ENCODE measurements around the gene SPATA13. TPM values are rescaled to one million over a fixed set of nuclear protein-coding genes. Genes with fewer than 3 reads are reported as not detected.

Gene SPATA13
- total RNA-seq, 1 donor from 2014 or later, result 7.6 TPM

- ATAC-seq, result no peak
- DNase-seq, result no peak
- intact Hi-C loops (cut with micrococcal nuclease), result no loop called here
These were observed 70.9 kb downstream of the SPATA13 start for GRCh38 chr13:24231377-24231776.

- no peak for DNase-seq
- intact Hi-C loops (cut with micrococcal nuclease), result no loop called here
- no peak for ATAC-seq
These were observed 71.5 kb downstream of the SPATA13 start for GRCh38 chr13:24232037-24232436.

- intact Hi-C loops (cut with micrococcal nuclease), result no loop called here
- DNase-seq (no peak), ATAC-seq (no peak)
These were observed 72.0 kb downstream of the SPATA13 start for GRCh38 chr13:24232474-24232873.

- DNase-seq, result no peak
- intact Hi-C loops (cut with micrococcal nuclease), result no loop called here
- ATAC-seq, result no peak
These were observed 72.9 kb downstream of the SPATA13 start for GRCh38 chr13:24233351-24233901.

- intact Hi-C loops (cut with micrococcal nuclease), result no loop called here
- DNase-seq (no peak), ATAC-seq (no peak)
These were observed 73.8 kb downstream of the SPATA13 start for GRCh38 chr13:24234200-24234915.

- ATAC-seq, result no peak
- intact Hi-C loops (cut with micrococcal nuclease), result no loop called here
These were observed 76.8 kb downstream of the SPATA13 start for GRCh38 chr13:24237356-24237755.

GRCh38 chr13:24241336-24241735 is 80.8 kb downstream of the SPATA13 start:
- DNase-seq (no peak), ATAC-seq (no peak)
- intact Hi-C loops (cut with micrococcal nuclease), result no loop called here

More at GRCh38 chr13:24237356-24237755, 76.8 kb downstream of the SPATA13 start:
- no peak for DNase-seq

GRCh38 chr13:24242100-24242499 is 81.6 kb downstream of the SPATA13 start:
- intact Hi-C loops (cut with micrococcal nuclease), result no loop called here
- ATAC-seq (no peak), DNase-seq (no peak)

GRCh38 chr13:24243302-24243701 is 82.8 kb downstream of the SPATA13 start:
- DNase-seq, result no peak
- intact Hi-C loops (cut with micrococcal nuclease), result no loop called here
- peak; percentile 22 for ATAC-seq

- ATAC-seq (no peak), DNase-seq (no peak)
- intact Hi-C loops (cut with micrococcal nuclease), result no loop called here
These were observed 84.3 kb downstream of the SPATA13 start for GRCh38 chr13:24244802-24245201.

GRCh38 chr13:24247016-24247415 is 86.5 kb downstream of the SPATA13 start:
- DNase-seq, result no peak
- intact Hi-C loops (cut with micrococcal nuclease), result no loop called here
- no peak for ATAC-seq

GRCh38 chr13:24249624-24250023 is 89.1 kb downstream of the SPATA13 start:
- no peak for DNase-seq
- intact Hi-C loops (cut with micrococcal nuclease), result no loop called here
- no peak for ATAC-seq

GRCh38 chr13:24250376-24251057 is 90.0 kb downstream of the SPATA13 start:
- intact Hi-C loops (cut with micrococcal nuclease), result no loop called here
- DNase-seq, result no peak
- no peak for ATAC-seq

- intact Hi-C loops (cut with micrococcal nuclease), result no loop called here
- DNase-seq (no peak), ATAC-seq (no peak)
These were observed 91.0 kb downstream of the SPATA13 start for GRCh38 chr13:24251525-24251924.

- intact Hi-C loops (cut with micrococcal nuclease), result no loop called here
- ATAC-seq (no peak), DNase-seq (no peak)
These were observed 91.6 kb downstream of the SPATA13 start for GRCh38 chr13:24252136-24252535.

GRCh38 chr13:24253520-24254145 is 93.1 kb downstream of the SPATA13 start:
- ATAC-seq (no peak), DNase-seq (no peak)
- intact Hi-C loops (cut with micrococcal nuclease), result no loop called here

GRCh38 chr13:24254146-24254841 is 93.8 kb downstream of the SPATA13 start:
- DNase-seq, result no peak
- peak; percentile 52 for ATAC-seq
- intact Hi-C loops (cut with micrococcal nuclease), result no loop called here

GRCh38 chr13:24257497-24257896 is 97.0 kb downstream of the SPATA13 start:
- ATAC-seq, result no peak
- intact Hi-C loops (cut with micrococcal nuclease), result no loop called here
- no peak for DNase-seq

- ATAC-seq (no peak), DNase-seq (no peak)
- intact Hi-C loops (cut with micrococcal nuclease), result no loop called here
These were observed 101.0 kb downstream of the SPATA13 start for GRCh38 chr13:24261566-24261965.

GRCh38 chr13:24263632-24264031 is 103.1 kb downstream of the SPATA13 start:
- DNase-seq (no peak), ATAC-seq (peak; percentile 32)
- intact Hi-C loops (cut with micrococcal nuclease), result no loop called here
